SK-N-MC (cell line): ENCODE measurements around the gene ARL14.

ENCODE experiments used
- EZH2 ChIP-seq: fragments of 200-600 bp; sonication (generic); IDR thresholded peaks from one replicate; pipeline ENCODE4 v1.6.1; 2017; ENCODE audit warnings: antibody characterized with exemption
- FOXP2 ChIP-seq: optimal IDR thresholded peaks from 2 replicates; pipeline ENCODE3; 2011; ENCODE audit warnings: mild to moderate bottlenecking, moderate library complexity; ENCODE audit not compliant: insufficient read depth; ENCODE audit errors: extremely low read length, control extremely low read depth
- POLR2AphosphoS5 ChIP-seq: IDR thresholded peaks from 2 replicates; pipeline ENCODE4 v1.6.1; 2012; ENCODE audit warnings: mild to moderate bottlenecking, low read depth, low read length, borderline replicate concordance

DNA sequence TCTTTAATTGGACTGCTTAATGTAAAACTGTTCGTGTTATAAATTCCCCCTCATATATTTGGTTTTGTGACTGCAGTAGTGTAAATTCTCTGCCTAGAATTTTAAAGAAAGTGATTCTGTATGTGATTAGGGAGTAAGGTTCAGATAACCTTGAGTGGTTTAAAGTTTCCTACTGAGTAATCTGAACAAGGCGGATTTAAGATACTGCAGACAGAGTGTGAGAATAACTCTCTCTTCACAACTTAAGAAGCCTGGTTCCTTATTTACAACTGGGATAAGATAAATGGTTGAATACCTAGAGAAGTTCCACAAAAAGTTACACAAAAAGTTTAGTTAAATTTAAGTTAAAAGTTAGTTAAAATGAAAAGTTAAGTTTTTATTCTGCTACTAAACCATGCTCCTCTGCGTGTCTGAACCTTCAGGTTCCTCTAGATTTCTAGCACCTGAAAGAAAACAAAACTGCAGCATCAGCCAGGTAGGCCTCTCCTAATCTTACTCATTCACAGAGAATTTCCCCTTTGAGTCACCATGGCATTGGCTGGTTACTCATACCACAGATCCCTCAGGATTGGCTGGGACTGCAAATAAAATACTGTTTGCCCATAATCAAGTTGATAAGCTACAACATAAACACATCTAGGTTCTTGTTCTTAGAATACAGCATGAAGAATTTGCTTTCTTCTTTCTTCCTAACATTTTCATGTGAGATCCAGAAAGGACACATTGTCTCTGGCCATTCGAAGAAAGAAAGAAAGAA, at the start of gene ARL14:
- no peak for TF ChIP-seq EZH2
- TF ChIP-seq FOXP2: no peak
- TF ChIP-seq POLR2AphosphoS5: no peak
